Omental fat pad (tissue), 4 donors: ENCODE results near the gene ELOF1. TPM values are rescaled to one million over a fixed set of nuclear protein-coding genes. Genes with fewer than 3 reads are reported as not detected.

Experiments used
- ATAC-seq: fragments of 150-250 bp; one replicate; pipeline ENCODE4 v1.9.1; 2016; ENCODE audit warnings: mild to moderate bottlenecking, moderate library complexity; ENCODE audit not compliant: low FRiP score
- DNase-seq: peaks from one replicate; pipeline ENCODE4 v3.0.0-alpha.2; 2019; ENCODE audit warnings: low spot score
- CTCF ChIP-seq, 3 donors: fragments of 450-650 bp; IDR thresholded peaks; one replicate each; pipeline ENCODE4 v1.5.1; 2016 to 2017; ENCODE audit warnings: antibody characterized with exemption in 3 of 3, mild to moderate bottlenecking in 3 of 3, moderate library complexity in 2 of 3
- total RNA-seq, 4 donors: library from RNA; depleted of rRNA; stranded (reverse); fragments of >200 nt; gene quantifications; one replicate each; pipeline ENCODE4 v1.1.0, GENCODE V29; 2016

Gene ELOF1
- total RNA-seq, 4 donors from 2014 or later, result 32.0 to 39.8 (median 33.7) TPM

GRCh38 chr19:11552666-11553372 is 6.2 kb downstream of the ELOF1 start:
- no peak for ATAC-seq
- no peak for TF ChIP-seq CTCF (IDR thresholded peaks at IDR 0.05)
- no peak for DNase-seq

DNA sequence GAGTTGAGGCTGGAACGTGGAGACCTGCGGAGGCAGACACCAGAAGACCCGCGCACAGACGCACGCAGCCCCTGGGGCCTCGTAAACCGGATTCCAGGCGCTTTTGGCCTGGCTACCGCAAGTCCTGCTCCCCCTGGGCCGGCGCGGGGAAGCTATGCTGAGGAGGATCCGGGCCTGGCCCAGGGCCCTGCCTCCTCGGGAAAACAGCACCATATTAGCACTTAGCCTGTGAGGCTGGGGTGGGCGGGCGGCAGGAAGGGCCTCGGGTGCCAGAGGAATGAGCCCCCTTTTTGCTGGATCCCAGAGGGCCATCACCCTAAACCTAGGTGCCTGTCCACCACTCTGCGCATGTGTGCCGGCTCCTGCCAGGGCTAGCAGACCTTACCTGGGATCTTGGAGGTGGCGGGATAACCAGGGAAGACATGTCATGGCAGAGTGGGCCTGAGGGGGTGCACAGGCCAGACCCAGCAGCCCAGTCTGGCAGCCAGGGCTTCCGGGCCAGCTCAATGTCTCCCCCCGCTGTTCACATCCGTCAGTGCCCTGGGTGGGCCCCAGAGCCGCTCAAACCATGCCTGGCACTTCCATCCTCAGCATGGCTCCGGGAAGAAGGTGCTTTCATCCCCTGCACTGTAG is 7.3 kb downstream of the ELOF1 start:
- DNase-seq, result no peak
- no peak for ATAC-seq
- TF ChIP-seq CTCF (IDR thresholded peaks at IDR 0.05), result no peak

DNA sequence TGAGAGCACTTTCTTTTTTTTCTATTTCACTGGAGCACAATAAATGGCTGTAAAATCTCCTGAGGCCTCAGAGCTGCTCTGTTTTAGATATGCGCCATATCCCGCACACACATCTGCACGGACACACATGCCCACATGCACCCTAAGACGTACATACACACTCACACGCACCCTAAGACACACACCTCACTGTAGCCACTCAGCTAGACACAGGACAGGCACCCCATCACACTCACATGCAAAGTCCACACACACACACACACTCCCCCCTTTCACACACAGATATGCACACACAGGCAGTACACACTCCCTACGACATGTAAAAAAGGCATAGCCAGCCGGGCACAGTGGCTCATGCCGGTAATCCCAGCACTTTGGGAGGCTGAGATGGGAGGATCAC is 8.8 kb downstream of the ELOF1 start:
- TF ChIP-seq CTCF (IDR thresholded peaks at IDR 0.05), result no peak
- DNase-seq (no peak), ATAC-seq (no peak)

DNA sequence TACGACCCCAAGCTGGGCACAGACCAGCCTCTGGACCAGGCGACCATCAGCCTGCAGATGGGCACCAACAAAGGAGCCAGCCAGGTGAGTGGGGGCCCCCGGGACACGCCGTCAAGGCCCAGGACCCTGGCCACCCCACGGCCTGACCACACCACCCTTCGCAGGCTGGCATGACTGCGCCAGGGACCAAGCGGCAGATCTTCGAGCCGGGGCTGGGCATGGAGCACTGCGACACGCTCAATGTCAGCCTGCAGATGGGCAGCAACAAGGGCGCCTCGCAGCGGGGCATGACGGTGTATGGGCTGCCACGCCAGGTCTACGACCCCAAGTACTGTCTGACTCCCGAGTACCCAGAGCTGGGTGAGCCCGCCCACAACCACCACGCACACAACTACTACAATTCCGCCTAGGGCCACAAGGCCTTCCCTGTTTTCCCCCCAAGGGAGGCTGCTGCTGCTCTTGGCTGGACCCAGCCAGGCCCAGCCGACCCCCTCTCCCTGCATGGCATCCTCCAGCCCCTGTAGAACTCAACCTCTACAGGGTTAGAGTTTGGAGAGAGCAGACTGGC is 9.6 kb downstream of the ELOF1 start:
- TF ChIP-seq CTCF (IDR thresholded peaks at IDR 0.05), result no peak
- DNase-seq (no peak), ATAC-seq (no peak)

- no peak for DNase-seq
Observed at GRCh38 chr19:11547929-11548700, 10.9 kb downstream of the ELOF1 start.

GRCh38 chr19:11541238-11541637 is 17.8 kb downstream of the ELOF1 start:
- TF ChIP-seq CTCF (IDR thresholded peaks at IDR 0.05), result no peak
- DNase-seq, result no peak
- ATAC-seq, result no peak

More at GRCh38 chr19:11547929-11548700, 10.9 kb downstream of the ELOF1 start:
- no peak for TF ChIP-seq CTCF (IDR thresholded peaks at IDR 0.05)
- ATAC-seq, result no peak
